ENCODE results near the gene PDLIM1.
A peak's percentile ranks its signal among the peaks of the same experiment; 100 is the strongest.

PDLIM1 gene

DNA sequence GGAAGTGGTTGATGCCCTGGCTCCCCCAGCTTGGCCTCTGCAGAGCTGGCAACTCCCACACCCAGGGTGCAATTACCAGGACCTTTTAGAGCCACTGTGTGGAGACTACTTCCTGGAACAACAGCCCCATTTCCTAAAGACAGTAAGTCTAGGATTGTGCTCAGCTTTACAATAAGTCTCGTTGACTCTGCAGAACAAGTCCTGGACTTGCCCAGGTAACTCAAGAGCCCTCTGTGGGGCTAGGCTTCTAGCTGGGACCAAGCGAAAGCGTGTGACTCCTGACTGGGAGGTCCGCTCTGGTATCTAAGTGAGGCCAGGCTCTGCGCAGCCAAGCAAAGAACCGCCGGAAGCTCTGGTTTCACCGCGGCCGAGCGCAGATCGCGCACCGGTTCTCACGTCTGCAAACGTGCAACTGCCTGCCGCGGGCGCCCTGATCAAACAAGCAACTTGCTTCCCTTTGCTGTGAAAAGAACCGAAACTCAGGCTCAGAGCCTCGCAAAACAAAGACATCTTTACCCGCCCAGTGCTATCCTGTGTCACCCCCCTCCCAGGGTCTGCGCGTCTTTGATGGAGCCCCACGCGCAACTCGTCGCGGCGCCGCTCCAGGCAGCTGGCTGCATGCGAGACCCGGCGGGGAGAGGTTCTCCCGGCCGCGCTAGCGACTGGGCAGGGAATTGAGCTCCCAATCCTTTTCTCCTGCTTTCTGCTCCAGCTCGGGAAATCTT, 4.4 kb upstream of the PDLIM1 start:
- H3K4me1 ChIP-seq (ENCODE audit: insufficient read depth, insufficient read length): no peaks in the 10 kb centered on the region
- H3K9ac ChIP-seq (ENCODE audit: insufficient read length, low read depth): no peak overlapping the region
- no peak overlapping the region for H3K4me3 ChIP-seq (ENCODE audit: insufficient read length, low read depth)
- H3K27me3 ChIP-seq (ENCODE audit: insufficient read depth, insufficient read length): no peaks in the 10 kb centered on the region
- DNase-seq (ENCODE audit: low read depth, low spot score): no peak
- no peaks in the 10 kb centered on the region for H3K36me3 ChIP-seq (ENCODE audit: insufficient read depth, insufficient read length, low read length)
- TF ChIP-seq ZNF274 (IDR thresholded peaks at IDR 0.05; ENCODE audit: low read depth, low read length) (no peak), SUZ12 (IDR thresholded peaks at IDR 0.05; ENCODE audit: extremely low read depth, insufficient read depth, insufficient read length) (no peak), YY1 (IDR thresholded peaks at IDR 0.05; ENCODE audit: insufficient read depth, insufficient read length) (no peak)
- H3K9me3 ChIP-seq (ENCODE audit: insufficient read depth, low read length): no peaks in the 10 kb centered on the region

- H3K36me3 ChIP-seq (ENCODE audit: insufficient read depth, insufficient read length, low read length): peaks cover 6% of the 10 kb centered on the region
- no peaks in the 10 kb centered on the region for H3K9me3 ChIP-seq (ENCODE audit: insufficient read depth, low read length)
- H3K4me3 ChIP-seq (ENCODE audit: insufficient read length, low read depth): no peak overlapping the region
- no peak overlapping the region for H3K9ac ChIP-seq (ENCODE audit: insufficient read length, low read depth)
- TF ChIP-seq YY1 (IDR thresholded peaks at IDR 0.05; ENCODE audit: insufficient read depth, insufficient read length) (no peak), SUZ12 (IDR thresholded peaks at IDR 0.05; ENCODE audit: extremely low read depth, insufficient read depth, insufficient read length) (no peak), ZNF274 (IDR thresholded peaks at IDR 0.05; ENCODE audit: low read depth, low read length) (no peak)
- H3K27me3 ChIP-seq (ENCODE audit: insufficient read depth, insufficient read length): no peaks in the 10 kb centered on the region
- no peak for DNase-seq (ENCODE audit: low read depth, low spot score)
- H3K4me1 ChIP-seq (ENCODE audit: insufficient read depth, insufficient read length): peaks cover 4% of the 10 kb centered on the region
Measured at GRCh38 chr10:95293631-95294030, 2.8 kb upstream of the PDLIM1 start.

DNA sequence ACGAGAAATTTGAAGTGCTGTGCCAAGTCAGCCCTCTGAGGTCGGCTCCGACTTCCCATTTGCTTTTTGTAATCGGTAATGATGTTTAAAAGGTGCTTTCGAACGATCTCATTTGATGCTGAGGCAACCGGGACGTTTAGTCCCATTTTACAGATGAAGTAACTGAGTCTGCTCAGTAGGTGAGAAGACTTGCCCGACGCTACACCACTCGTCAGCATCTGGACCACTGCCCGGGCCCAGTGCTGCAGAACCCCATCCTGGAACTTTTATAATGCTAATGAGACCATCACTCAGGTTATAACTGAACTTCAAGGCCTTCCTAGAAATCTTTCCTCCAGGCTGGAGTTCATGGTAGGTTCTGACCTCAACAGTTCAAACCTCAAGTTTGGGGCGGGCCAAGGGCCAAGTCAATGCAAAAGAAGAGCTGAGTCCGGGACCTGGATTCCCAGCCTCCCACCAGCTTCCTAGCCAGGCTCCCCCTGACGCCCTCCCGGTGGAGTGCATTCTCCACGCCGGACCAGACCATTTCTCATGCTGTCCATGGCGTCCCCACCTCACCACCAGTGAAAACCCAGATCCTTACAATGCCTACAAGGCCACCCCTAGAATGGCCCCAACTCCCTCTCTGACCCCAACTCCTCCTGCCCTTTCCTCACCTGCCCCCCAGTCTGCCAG, 699 bp upstream of the PDLIM1 start:
- Histone ChIP-seq H3K27me3 (ENCODE audit: insufficient read depth, insufficient read length) (no peaks in the 10 kb centered on the region), H3K4me3 (ENCODE audit: insufficient read length, low read depth) (peak overlapping the region; percentile 21), H3K36me3 (ENCODE audit: insufficient read depth, insufficient read length, low read length) (peaks cover 23% of the 10 kb centered on the region), H3K9ac (ENCODE audit: insufficient read length, low read depth) (peak overlapping the region; percentile 79), H3K9me3 (ENCODE audit: insufficient read depth, low read length) (no peaks in the 10 kb centered on the region), H3K4me1 (ENCODE audit: insufficient read depth, insufficient read length) (peaks cover 4% of the 10 kb centered on the region)
- no peak for TF ChIP-seq YY1 (IDR thresholded peaks at IDR 0.05; ENCODE audit: insufficient read depth, insufficient read length)
- TF ChIP-seq ZNF274 (IDR thresholded peaks at IDR 0.05; ENCODE audit: low read depth, low read length): no peak
- no peak for TF ChIP-seq SUZ12 (IDR thresholded peaks at IDR 0.05; ENCODE audit: extremely low read depth, insufficient read depth, insufficient read length)
- no peak for DNase-seq (ENCODE audit: low read depth, low spot score)

GRCh38 chr10:95289921-95290421, 832 bp downstream of the PDLIM1 start:
- H3K4me1 ChIP-seq (ENCODE audit: insufficient read depth, insufficient read length): peaks cover 4% of the 10 kb centered on the region
- H3K36me3 ChIP-seq (ENCODE audit: insufficient read depth, insufficient read length, low read length): peaks cover 33% of the 10 kb centered on the region
- no peak for DNase-seq (ENCODE audit: low read depth, low spot score)
- no peaks in the 10 kb centered on the region for H3K9me3 ChIP-seq (ENCODE audit: insufficient read depth, low read length)
- H3K9ac ChIP-seq (ENCODE audit: insufficient read length, low read depth): peak overlapping the region; percentile 88
- H3K27me3 ChIP-seq (ENCODE audit: insufficient read depth, insufficient read length): no peaks in the 10 kb centered on the region
- TF ChIP-seq SUZ12 (IDR thresholded peaks at IDR 0.05; ENCODE audit: extremely low read depth, insufficient read depth, insufficient read length): no peak
- no peak for TF ChIP-seq YY1 (IDR thresholded peaks at IDR 0.05; ENCODE audit: insufficient read depth, insufficient read length)
- no peak for TF ChIP-seq ZNF274 (IDR thresholded peaks at IDR 0.05; ENCODE audit: low read depth, low read length)
- H3K4me3 ChIP-seq (ENCODE audit: insufficient read length, low read depth): peak overlapping the region; percentile 87

DNA sequence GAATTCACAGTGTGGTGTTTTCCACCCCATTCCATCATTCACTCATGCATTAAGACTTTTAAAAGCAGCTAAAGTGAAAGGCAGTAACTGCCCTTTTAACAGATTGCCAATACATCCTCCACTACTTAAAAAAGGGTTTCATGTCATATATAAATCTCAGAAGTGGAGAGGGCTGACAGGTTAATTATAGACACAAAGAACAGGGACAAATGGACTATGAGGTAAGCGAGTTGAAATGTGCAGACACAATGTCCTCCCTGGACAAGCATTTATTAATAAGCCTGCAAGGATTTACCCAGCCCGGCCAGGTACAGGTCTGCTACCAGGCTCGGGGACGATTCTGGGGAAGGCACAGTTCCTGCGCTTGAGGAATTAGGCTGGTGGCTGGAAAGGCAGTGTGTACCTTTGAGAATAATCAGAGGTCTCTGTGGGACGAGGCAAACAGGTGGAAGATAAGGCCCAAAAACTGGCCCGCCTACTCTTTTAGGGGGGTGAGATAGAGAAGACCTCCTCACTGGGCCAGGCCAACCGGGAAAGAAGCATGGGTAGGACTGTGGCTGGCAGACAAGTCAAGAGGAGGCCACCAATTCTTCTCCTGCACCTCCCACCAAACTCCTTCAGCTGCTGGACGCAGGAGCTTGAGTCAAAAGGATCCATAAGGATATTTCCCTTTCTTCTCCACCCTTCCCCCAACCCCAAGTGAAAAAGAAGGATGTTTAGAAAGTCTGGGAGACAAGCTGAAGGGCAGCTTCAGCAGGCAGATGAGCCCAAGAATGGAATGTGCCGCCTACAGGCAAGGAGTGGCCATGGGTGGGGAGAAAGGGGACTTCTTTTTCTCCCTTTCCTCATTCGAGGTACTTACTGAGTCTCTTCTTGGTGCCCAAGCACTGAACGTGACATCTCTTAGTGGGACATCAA, 1.5 kb downstream of the PDLIM1 start:
- peak overlapping the region; percentile 88 for H3K9ac ChIP-seq (ENCODE audit: insufficient read length, low read depth)
- H3K4me1 ChIP-seq (ENCODE audit: insufficient read depth, insufficient read length): peaks cover 4% of the 10 kb centered on the region
- peak overlapping the region; percentile 87 for H3K4me3 ChIP-seq (ENCODE audit: insufficient read length, low read depth)
- H3K36me3 ChIP-seq (ENCODE audit: insufficient read depth, insufficient read length, low read length): peaks cover 38% of the 10 kb centered on the region
- DNase-seq (ENCODE audit: low read depth, low spot score): no peak
- no peaks in the 10 kb centered on the region for H3K27me3 ChIP-seq (ENCODE audit: insufficient read depth, insufficient read length)
- no peaks in the 10 kb centered on the region for H3K9me3 ChIP-seq (ENCODE audit: insufficient read depth, low read length)
- TF ChIP-seq SUZ12 (IDR thresholded peaks at IDR 0.05; ENCODE audit: extremely low read depth, insufficient read depth, insufficient read length): no peak
- TF ChIP-seq ZNF274 (IDR thresholded peaks at IDR 0.05; ENCODE audit: low read depth, low read length): no peak
- TF ChIP-seq YY1 (IDR thresholded peaks at IDR 0.05; ENCODE audit: insufficient read depth, insufficient read length): no peak

DNA sequence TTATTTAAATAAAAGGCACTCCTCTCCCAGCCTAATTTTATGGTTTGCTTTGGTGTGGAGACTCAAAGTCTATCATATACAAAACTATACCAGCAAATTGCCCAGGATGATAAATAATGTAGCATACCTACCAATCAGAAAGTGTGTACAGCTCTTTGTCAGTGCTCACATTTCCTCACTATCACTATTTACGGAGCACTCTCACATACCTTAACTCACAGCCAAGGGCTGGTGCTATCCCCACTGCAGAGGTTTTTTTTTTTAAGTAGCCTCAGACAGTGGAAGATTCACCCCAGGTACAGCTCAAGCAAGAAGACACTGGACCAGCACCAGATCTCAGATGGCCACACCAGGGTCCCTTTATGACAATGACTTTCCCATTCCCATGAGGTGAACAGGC, 2.5 kb downstream of the PDLIM1 start:
- no peak overlapping the region for H3K4me3 ChIP-seq (ENCODE audit: insufficient read length, low read depth)
- TF ChIP-seq SUZ12 (IDR thresholded peaks at IDR 0.05; ENCODE audit: extremely low read depth, insufficient read depth, insufficient read length) (no peak), YY1 (IDR thresholded peaks at IDR 0.05; ENCODE audit: insufficient read depth, insufficient read length) (no peak), ZNF274 (IDR thresholded peaks at IDR 0.05; ENCODE audit: low read depth, low read length) (no peak)
- no peaks in the 10 kb centered on the region for H3K9me3 ChIP-seq (ENCODE audit: insufficient read depth, low read length)
- H3K9ac ChIP-seq (ENCODE audit: insufficient read length, low read depth): no peak overlapping the region
- H3K36me3 ChIP-seq (ENCODE audit: insufficient read depth, insufficient read length, low read length): peaks cover 41% of the 10 kb centered on the region
- peaks cover 4% of the 10 kb centered on the region for H3K4me1 ChIP-seq (ENCODE audit: insufficient read depth, insufficient read length)
- no peak for DNase-seq (ENCODE audit: low read depth, low spot score)
- H3K27me3 ChIP-seq (ENCODE audit: insufficient read depth, insufficient read length): no peaks in the 10 kb centered on the region

All from NT2/D1 (cell line).